Epithelial cell of proximal tubule (primary cell): ENCODE measurements around the gene GP9. TPM values are rescaled to one million over a fixed set of nuclear protein-coding genes. Genes with fewer than 3 reads are reported as not detected.
A peak's percentile ranks its signal among the peaks of the same experiment; 100 is the strongest.

Experiments
- DNase-seq: peaks from one replicate; pipeline ENCODE4 v3.0.0-alpha.2; 2011; ENCODE audit warnings: low read depth
- H3K4me3 ChIP-seq: 2 replicates; pipeline ENCODE4 v1.5.1; 2011; ENCODE audit warnings: low read depth, mild to moderate bottlenecking, low read length
- total RNA-seq: library from RNA; depleted of rRNA; stranded (reverse); fragments of >200 nt; gene quantifications from 2 replicates; pipeline ENCODE4 v1.2.3, GENCODE V29; 2015
- TF ChIP-seq, protein P1 (sequence below): conservative IDR thresholded peaks from 2 replicates; pipeline ENCODE4 v1.5.1; 2012; ENCODE audit warnings: low read depth, mild to moderate bottlenecking, low read length

The GP9 gene
- total RNA-seq, 1 donor from 2014 or later: not detected

DNA sequence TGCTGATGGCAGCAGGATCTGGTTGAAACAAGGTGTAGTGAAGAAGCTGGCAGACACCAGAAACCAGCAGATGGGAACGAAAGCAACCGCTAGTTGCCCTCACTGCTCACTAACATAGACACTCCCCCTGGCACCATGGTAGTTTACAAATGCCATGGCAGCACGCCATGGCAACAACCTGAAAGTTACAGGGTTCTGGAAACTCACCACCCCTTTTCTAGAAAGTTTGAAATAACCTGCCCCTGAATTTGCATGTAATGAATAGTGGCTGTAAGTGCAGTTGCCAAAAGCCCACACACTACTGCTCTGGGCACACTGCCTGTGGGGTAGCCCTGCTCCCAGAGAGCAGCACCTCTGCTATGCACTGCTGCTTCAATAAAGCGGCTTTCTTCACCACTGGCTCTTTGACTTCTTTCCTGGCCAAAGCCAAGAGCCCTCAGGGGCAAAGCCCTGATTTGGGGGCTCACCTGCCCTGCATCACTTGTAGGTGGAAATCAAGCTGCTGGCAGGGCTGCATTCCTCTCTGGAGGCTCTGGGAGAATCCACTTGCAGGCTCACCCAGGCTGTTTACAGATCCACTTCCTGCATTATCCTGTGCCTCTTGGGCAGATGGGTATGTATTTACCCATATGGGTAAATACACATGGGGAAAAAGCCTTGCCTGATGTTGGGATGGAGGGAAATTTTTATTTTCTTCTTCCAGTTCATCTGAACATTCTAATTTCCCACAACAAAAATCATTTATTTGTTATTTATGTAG is 2.0 kb upstream of the GP9 start:
- H3K4me3 ChIP-seq: no peak overlapping the region
- DNase-seq: peak; percentile 25
- TF ChIP-seq, protein P1, sequence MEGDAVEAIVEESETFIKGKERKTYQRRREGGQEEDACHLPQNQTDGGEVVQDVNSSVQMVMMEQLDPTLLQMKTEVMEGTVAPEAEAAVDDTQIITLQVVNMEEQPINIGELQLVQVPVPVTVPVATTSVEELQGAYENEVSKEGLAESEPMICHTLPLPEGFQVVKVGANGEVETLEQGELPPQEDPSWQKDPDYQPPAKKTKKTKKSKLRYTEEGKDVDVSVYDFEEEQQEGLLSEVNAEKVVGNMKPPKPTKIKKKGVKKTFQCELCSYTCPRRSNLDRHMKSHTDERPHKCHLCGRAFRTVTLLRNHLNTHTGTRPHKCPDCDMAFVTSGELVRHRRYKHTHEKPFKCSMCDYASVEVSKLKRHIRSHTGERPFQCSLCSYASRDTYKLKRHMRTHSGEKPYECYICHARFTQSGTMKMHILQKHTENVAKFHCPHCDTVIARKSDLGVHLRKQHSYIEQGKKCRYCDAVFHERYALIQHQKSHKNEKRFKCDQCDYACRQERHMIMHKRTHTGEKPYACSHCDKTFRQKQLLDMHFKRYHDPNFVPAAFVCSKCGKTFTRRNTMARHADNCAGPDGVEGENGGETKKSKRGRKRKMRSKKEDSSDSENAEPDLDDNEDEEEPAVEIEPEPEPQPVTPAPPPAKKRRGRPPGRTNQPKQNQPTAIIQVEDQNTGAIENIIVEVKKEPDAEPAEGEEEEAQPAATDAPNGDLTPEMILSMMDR: peak; percentile 4

DNA sequence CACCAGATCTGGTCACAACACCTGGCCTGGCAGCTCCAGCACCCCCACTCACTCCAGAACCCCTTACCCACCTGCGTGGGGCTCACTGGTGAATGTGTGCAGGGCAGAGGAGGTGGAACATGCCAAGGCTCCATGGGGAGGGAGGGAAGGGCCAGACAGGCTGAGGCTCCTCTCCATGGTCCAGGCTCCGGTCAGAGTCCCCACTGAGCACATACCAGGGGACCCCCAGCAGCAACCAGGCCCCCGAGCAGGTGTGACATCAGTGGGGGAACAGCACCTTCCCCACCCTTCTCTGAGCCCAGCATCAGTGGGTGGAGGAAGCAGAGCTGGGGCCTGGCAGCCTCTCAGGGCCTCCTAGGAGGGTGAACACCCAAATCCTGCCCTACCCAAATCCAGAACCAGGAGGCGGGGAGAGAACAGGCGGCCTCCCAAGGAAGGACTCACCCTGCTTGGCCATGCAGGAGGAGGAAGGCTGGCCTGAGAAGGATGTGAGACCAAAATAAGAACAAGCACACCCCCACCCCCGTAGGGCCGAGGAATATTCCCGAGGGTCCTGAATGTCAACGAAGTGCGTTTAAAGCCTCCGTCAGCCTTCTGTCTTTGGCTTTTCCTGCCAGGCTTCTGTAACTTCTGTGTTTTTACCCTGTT is 1.1 kb upstream of the GP9 start:
- no peak overlapping the region for H3K4me3 ChIP-seq
- no peak for DNase-seq
- TF ChIP-seq, protein P1: no peak

DNA sequence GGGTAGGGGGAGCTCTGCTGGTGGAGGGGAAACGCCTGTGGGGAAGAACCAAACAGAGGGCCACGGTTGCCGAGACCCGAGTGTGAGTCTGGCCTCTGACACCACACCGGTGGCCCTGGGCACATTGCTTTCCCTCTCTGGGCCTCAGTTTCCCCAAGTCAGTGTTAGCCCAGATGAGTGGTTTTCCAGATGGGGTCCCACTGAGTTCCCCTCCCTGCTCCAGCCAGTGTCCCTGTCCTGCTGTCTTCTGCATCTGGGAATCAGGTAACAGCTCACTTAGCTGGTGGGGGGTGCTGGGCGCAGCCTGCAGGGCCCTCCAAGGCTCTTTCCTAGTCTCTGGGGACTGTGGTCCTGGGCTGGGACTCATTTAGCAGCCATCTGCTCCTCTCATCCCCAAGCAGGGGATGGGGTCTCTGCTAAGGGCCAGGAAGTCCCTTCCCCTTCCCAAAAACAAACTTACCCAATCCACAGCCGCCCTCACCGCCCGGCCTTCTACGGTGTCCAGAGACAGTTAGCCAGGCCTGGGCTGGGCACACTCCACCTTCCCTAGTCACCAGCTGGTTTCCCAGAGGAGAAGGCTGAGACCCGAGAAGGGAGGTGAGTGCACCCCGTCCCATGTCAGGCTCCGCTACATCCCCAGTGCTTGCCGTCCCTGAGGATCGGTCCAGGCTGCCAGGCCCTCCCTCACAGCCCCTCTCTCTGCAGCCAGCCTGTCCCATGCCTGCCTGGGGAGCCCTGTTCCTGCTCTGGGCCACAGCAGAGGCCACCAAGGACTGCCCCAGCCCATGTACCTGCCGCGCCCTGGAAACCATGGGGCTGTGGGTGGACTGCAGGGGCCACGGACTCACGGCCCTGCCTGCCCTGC is 676 bp downstream of the GP9 start:
- H3K4me3 ChIP-seq: no peak overlapping the region
- TF ChIP-seq, protein P1: no peak
- DNase-seq: no peak

DNA sequence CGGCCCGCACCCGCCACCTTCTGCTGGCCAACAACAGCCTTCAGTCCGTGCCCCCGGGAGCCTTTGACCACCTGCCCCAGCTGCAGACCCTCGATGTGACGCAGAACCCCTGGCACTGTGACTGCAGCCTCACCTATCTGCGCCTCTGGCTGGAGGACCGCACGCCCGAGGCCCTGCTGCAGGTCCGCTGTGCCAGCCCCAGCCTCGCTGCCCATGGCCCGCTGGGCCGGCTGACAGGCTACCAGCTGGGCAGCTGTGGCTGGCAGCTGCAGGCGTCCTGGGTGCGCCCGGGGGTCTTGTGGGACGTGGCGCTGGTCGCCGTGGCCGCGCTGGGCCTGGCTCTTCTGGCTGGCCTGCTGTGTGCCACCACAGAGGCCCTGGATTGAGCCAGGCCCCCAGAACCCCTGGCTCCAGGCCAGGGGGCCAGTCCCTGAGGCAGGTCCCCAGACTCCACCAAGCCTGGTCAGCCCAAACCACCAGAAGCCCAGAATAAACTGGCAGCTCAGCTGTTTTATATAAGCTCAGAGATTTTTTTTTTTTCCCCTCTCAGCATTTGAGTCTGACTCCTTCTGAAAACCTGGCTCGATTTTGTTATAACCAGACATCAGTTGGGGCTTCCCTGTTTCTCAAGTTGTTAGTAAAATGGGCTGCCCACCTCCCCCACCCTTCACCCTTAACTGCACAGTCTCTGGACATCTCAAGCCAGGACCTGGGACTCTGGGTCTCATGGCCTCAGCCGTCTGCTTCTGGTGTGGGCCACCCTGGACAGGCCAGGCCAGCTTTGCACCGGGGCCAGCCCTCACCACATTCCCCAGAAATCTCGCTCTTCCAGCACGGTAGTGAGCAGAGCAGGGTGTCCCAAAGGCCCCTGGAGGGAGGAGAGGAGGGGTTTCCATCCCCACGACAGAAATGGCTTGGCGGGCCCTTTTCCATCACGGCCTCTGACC is 1.6 kb downstream of the GP9 start:
- H3K4me3 ChIP-seq: no peak overlapping the region
- TF ChIP-seq, protein P1: no peak
- DNase-seq: no peak

DNA sequence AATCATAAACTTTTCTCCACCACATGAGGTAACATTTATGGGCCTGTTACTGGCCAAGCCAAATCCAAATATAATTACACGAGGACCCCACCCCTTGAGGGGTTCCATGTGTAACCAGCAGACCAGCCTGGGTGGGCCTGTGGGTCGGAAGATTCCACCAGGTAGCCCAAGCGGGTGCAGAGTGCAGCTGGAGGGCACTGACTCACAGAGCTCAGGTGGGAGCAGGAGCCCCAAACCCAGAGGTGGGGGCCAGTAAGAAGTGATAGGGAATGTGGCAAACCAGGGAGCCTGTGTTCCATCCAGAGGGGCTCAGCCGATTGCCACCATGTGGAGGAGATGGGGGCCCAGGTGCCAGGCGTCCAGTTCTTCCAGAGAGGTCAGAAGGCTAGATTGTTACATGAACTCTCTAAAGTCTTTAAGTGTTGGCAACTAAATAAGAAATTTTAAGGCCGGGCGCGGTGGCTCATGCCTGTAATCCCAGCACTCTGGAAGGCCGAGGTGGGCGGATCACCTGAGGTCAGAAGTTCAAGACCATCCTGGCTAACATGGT is 2.6 kb downstream of the GP9 start:
- DNase-seq: no peak
- TF ChIP-seq, protein P1: no peak
- H3K4me3 ChIP-seq: no peak overlapping the region
